HEK293 (cell line): ENCODE data around the gene TSC2.

Source experiments
- CTCF ChIA-PET: fragments of 350-600 bp; formaldehyde crosslinking; extraction: SDS; loops from one replicate; lab custom pipeline; 2021; ENCODE audit warnings: antibody characterized with exemption; lab: Yijun Ruan, JAX
- POLR2A ChIA-PET: fragments of 300-600 bp; formaldehyde crosslinking; extraction: SDS; loops from one replicate; lab custom pipeline; 2020; ENCODE audit warnings: antibody characterized with exemption, inconsistent platforms; lab: Yijun Ruan, JAX
- H3K27ac ChIP-seq: fragments of 200-500 bp; sonication (Bioruptor generic); 2 replicates; pipeline ENCODE4 v1.5.1; 2014; ENCODE audit warnings: low read depth, low read length, control low read depth, inconsistent platforms; ENCODE audit errors: extremely low read depth
- H3K36me3 ChIP-seq, 2 experiments: fragments of 200-500 bp in 1 of 2; sonication (Bioruptor generic) in 1 of 2; 1 replicate in 1 of 2; 2 replicates in 1 of 2; pipeline ENCODE4 v1.5.1; 2014 to 2017; ENCODE audit warnings: inconsistent platforms in 2 of 2, low read length in 2 of 2; ENCODE audit not compliant: control insufficient read depth in 2 of 2, insufficient read depth in 1 of 2
- H3K4me1 ChIP-seq: fragments of 200-500 bp; sonication (Bioruptor generic); 2 replicates; pipeline ENCODE4 v1.5.1; 2014; ENCODE audit warnings: mild to moderate bottlenecking, low read length, inconsistent platforms; ENCODE audit not compliant: control insufficient read depth, insufficient read depth
- H3K4me3 ChIP-seq: 2 replicates; pipeline ENCODE4 v1.5.1; 2011; ENCODE audit warnings: low read depth, mild to moderate bottlenecking, control low read depth, low read length, moderate library complexity
- H3K9me3 ChIP-seq: fragments of 200-500 bp; sonication (Bioruptor generic); 2 replicates; pipeline ENCODE4 v1.5.1; 2014; ENCODE audit warnings: low read depth, low read length, inconsistent platforms; ENCODE audit not compliant: control insufficient read depth, insufficient read depth
- AEBP2 ChIP-seq: fragments of 450-650 bp; formaldehyde crosslinking; IDR thresholded peaks from 2 replicates; pipeline ENCODE4 v1.5.1; 2016; ENCODE audit warnings: missing biosample characterization, missing genetic modification characterization, borderline replicate concordance
- PRDM1 ChIP-seq: fragments of 450-650 bp; formaldehyde crosslinking; IDR thresholded peaks from 2 replicates; pipeline ENCODE4; 2016; ENCODE audit warnings: missing biosample characterization, missing genetic modification characterization
- REST ChIP-seq: fragments of 450-650 bp; formaldehyde crosslinking; IDR thresholded peaks from 2 replicates; pipeline ENCODE4 v1.5.1; 2016; ENCODE audit warnings: missing biosample characterization, missing genetic modification characterization
- SCRT2 ChIP-seq: fragments of 450-650 bp; formaldehyde crosslinking; IDR thresholded peaks from 2 replicates; pipeline ENCODE4 v1.5.1; 2016; ENCODE audit warnings: missing biosample characterization, missing genetic modification characterization
- ZFHX2 ChIP-seq: fragments of 450-650 bp; formaldehyde crosslinking; conservative IDR thresholded peaks from 2 replicates; pipeline ENCODE4 v1.5.1; 2016; ENCODE audit warnings: missing biosample characterization, missing genetic modification characterization
- ZIC2 ChIP-seq: fragments of 450-650 bp; formaldehyde crosslinking; IDR thresholded peaks from 2 replicates; pipeline ENCODE4 v1.5.1; 2016; ENCODE audit warnings: missing biosample characterization, missing genetic modification characterization
- ZNF140 ChIP-seq: fragments of 450-650 bp; formaldehyde crosslinking; IDR thresholded peaks from 2 replicates; pipeline ENCODE4 v1.5.1; 2016; ENCODE audit warnings: missing biosample characterization, missing genetic modification characterization
- ZNF223 ChIP-seq: fragments of 450-650 bp; formaldehyde crosslinking; IDR thresholded peaks from 2 replicates; pipeline ENCODE4 v1.5.1; 2016; ENCODE audit warnings: missing biosample characterization, missing genetic modification characterization
- ZNF292 ChIP-seq: fragments of 450-650 bp; formaldehyde crosslinking; IDR thresholded peaks from 2 replicates; pipeline ENCODE4 v1.5.1; 2016; ENCODE audit warnings: low read depth, missing biosample characterization, missing genetic modification characterization, borderline replicate concordance
- ZNF473 ChIP-seq: fragments of 450-650 bp; formaldehyde crosslinking; IDR thresholded peaks from 2 replicates; pipeline ENCODE4 v1.5.1; 2017; ENCODE audit warnings: missing biosample characterization, missing genetic modification characterization
- ZNF548 ChIP-seq: fragments of 450-650 bp; formaldehyde crosslinking; IDR thresholded peaks from 2 replicates; pipeline ENCODE4 v1.5.1; 2016; ENCODE audit warnings: missing biosample characterization, missing genetic modification characterization
- ZNF654 ChIP-seq: fragments of 450-650 bp; formaldehyde crosslinking; IDR thresholded peaks from 2 replicates; pipeline ENCODE4 v1.5.1; 2016; ENCODE audit warnings: low read depth, missing biosample characterization, missing genetic modification characterization
- ZNF792 ChIP-seq: fragments of 450-650 bp; formaldehyde crosslinking; IDR thresholded peaks from 2 replicates; pipeline ENCODE4 v1.5.1; 2016; ENCODE audit warnings: missing biosample characterization, missing genetic modification characterization
- TF ChIP-seq, protein P1 (sequence below): fragments of 450-650 bp; formaldehyde crosslinking; conservative IDR thresholded peaks from 2 replicates; pipeline ENCODE4 v1.5.1; 2016; ENCODE audit warnings: low read depth, missing biosample characterization, missing genetic modification characterization
- TF ChIP-seq, protein P2 (sequence below): fragments of 450-650 bp; formaldehyde crosslinking; IDR thresholded peaks from 2 replicates; pipeline ENCODE4 v1.5.1; 2016; ENCODE audit warnings: missing biosample characterization, missing genetic modification characterization
- TF ChIP-seq, protein P3 (sequence below): fragments of 450-650 bp; formaldehyde crosslinking; IDR thresholded peaks from 2 replicates; pipeline ENCODE4 v1.5.1; 2016; ENCODE audit warnings: missing biosample characterization, missing genetic modification characterization

TSC2 gene

DNA sequence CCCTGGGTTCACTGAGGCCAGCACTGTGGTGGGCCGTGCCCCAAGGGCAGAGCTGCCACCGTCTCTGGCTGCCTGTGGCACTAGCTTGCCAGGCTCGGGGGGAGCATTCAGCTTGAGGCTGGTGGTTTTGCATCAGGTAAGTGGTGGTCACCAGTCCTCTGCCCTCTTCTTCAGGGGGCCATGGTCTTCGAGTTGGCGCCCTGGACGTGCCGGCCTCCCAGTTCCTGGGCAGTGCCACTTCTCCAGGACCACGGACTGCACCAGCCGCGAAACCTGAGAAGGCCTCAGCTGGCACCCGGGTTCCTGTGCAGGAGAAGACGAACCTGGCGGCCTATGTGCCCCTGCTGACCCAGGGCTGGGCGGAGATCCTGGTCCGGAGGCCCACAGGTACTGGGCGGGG, 32.2 kb downstream of the TSC2 start:
- ChIA-PET CTCF (interaction anchor here (0.8 kb wide), 1 partner anchor 32 kb away, joined by 3 read pairs; the partner anchor contains the start of genes NTHL1 and TSC2), POLR2A (no interaction called here)
- H3K9me3 ChIP-seq: no peaks in the 10 kb centered on the region
- no peak overlapping the region for H3K27ac ChIP-seq
- no peak overlapping the region for H3K4me3 ChIP-seq
- TF ChIP-seq, protein P1, sequence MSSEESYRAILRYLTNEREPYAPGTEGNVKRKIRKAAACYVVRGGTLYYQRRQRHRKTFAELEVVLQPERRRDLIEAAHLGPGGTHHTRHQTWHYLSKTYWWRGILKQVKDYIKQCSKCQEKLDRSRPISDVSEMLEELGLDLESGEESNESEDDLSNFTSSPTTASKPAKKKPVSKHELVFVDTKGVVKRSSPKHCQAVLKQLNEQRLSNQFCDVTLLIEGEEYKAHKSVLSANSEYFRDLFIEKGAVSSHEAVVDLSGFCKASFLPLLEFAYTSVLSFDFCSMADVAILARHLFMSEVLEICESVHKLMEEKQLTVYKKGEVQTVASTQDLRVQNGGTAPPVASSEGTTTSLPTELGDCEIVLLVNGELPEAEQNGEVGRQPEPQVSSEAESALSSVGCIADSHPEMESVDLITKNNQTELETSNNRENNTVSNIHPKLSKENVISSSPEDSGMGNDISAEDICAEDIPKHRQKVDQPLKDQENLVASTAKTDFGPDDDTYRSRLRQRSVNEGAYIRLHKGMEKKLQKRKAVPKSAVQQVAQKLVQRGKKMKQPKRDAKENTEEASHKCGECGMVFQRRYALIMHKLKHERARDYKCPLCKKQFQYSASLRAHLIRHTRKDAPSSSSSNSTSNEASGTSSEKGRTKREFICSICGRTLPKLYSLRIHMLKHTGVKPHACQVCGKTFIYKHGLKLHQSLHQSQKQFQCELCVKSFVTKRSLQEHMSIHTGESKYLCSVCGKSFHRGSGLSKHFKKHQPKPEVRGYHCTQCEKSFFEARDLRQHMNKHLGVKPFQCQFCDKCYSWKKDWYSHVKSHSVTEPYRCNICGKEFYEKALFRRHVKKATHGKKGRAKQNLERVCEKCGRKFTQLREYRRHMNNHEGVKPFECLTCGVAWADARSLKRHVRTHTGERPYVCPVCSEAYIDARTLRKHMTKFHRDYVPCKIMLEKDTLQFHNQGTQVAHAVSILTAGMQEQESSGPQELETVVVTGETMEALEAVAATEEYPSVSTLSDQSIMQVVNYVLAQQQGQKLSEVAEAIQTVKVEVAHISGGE (tag by site-specific recombination): no peak
- TF ChIP-seq, protein P2, sequence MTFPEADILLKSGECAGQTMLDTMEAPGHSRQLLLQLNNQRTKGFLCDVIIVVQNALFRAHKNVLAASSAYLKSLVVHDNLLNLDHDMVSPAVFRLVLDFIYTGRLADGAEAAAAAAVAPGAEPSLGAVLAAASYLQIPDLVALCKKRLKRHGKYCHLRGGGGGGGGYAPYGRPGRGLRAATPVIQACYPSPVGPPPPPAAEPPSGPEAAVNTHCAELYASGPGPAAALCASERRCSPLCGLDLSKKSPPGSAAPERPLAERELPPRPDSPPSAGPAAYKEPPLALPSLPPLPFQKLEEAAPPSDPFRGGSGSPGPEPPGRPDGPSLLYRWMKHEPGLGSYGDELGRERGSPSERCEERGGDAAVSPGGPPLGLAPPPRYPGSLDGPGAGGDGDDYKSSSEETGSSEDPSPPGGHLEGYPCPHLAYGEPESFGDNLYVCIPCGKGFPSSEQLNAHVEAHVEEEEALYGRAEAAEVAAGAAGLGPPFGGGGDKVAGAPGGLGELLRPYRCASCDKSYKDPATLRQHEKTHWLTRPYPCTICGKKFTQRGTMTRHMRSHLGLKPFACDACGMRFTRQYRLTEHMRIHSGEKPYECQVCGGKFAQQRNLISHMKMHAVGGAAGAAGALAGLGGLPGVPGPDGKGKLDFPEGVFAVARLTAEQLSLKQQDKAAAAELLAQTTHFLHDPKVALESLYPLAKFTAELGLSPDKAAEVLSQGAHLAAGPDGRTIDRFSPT (tag by site-specific recombination): 0 out of 2 replicates have a peak, but pooled peaks have one; percentile 43
- TF ChIP-seq, all 188 proteins: peak for 1
- H3K4me1 ChIP-seq: no peaks in the 10 kb centered on the region
- peaks cover 0 to 91% of the 10 kb centered on the region in 2 experiments; a peak in 1 of 3 replicates for H3K36me3 ChIP-seq

GRCh38 chr16:2081201-2082084, 33.7 kb downstream of the TSC2 start:
- POLR2A ChIA-PET: no interaction called here
- CTCF ChIA-PET: no interaction called here
- no peaks in the 10 kb centered on the region for H3K4me1 ChIP-seq
- peaks cover 0 to 95% of the 10 kb centered on the region in 2 experiments; a peak in 1 of 3 replicates for H3K36me3 ChIP-seq
- no peak overlapping the region for H3K4me3 ChIP-seq
- no peak overlapping the region for H3K27ac ChIP-seq
- H3K9me3 ChIP-seq: no peaks in the 10 kb centered on the region
- TF ChIP-seq AEBP2 (tag by site-specific recombination) (no peak), ZNF140 (tag by site-specific recombination) (no peak), PRDM1 (tag by site-specific recombination) (no peak), ZNF792 (no peak), ZNF292 (tag by site-specific recombination) (no peak), ZNF223 (tag by site-specific recombination) (no peak), ZNF548 (tag by site-specific recombination) (no peak), SCRT2 (no peak), ZNF654 (no peak), ZIC2 (tag by site-specific recombination) (peak; percentile 37; the same call in 1 of the 2 replicates), ZFHX2 (tag by site-specific recombination) (peak; percentile 83), ZNF473 (tag by site-specific recombination) (no peak), REST (tag by site-specific recombination) (no peak)
- TF ChIP-seq, protein P3, sequence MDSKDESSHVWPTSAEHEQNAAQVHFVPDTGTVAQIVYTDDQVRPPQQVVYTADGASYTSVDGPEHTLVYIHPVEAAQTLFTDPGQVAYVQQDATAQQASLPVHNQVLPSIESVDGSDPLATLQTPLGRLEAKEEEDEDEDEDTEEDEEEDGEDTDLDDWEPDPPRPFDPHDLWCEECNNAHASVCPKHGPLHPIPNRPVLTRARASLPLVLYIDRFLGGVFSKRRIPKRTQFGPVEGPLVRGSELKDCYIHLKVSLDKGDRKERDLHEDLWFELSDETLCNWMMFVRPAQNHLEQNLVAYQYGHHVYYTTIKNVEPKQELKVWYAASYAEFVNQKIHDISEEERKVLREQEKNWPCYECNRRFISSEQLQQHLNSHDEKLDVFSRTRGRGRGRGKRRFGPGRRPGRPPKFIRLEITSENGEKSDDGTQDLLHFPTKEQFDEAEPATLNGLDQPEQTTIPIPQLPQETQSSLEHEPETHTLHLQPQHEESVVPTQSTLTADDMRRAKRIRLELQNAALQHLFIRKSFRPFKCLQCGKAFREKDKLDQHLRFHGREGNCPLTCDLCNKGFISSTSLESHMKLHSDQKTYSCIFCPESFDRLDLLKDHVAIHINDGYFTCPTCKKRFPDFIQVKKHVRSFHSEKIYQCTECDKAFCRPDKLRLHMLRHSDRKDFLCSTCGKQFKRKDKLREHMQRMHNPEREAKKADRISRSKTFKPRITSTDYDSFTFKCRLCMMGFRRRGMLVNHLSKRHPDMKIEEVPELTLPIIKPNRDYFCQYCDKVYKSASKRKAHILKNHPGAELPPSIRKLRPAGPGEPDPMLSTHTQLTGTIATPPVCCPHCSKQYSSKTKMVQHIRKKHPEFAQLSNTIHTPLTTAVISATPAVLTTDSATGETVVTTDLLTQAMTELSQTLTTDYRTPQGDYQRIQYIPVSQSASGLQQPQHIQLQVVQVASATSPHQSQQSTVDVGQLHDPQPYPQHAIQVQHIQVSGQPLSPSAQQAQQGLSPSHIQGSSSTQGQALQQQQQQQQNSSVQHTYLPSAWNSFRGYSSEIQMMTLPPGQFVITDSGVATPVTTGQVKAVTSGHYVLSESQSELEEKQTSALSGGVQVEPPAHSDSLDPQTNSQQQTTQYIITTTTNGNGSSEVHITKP (tag by site-specific recombination): no peak
